HG02981 (cell line): Measurements from ENCODE around the gene ADCY3.
"Not testable (repeated sequence)": the region's sequence is repeated elsewhere in the genome, so short reads cannot be mapped to it uniquely, and the experiment has no call there.

Experiments
- ATAC-seq: cut with Tn5 transposase; IDR thresholded peaks from one replicate; pipeline ENCODE4 v1.9.1; 2021; ENCODE audit warnings: mild to moderate bottlenecking, moderate library complexity; ENCODE audit not compliant: unreplicated experiment

The ADCY3 gene

GRCh38 chr2:24852026-24852425, 68.0 kb downstream of the ADCY3 start:
- no peak for ATAC-seq

DNA sequence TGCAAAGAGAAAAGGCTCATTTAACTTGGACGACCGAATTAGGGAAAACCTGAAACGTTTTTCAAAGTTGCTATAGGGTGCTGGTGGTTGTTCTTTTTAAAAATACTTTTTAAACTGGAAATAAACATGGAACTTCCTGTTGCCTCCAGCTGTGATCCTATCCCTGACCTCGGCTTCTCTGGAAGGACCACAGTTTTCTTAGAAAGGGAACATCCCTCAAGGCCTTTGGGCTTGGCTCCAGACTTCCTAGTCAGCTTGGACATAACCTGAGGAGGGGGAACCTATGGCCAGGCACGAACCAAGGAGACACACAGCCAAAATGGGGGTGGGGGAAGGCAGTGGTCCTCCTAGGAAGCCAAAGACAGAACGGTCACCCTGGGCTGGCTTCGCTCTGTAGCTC, 69.1 kb downstream of the ADCY3 start:
- no peak for ATAC-seq

GRCh38 chr2:24845691-24846090, 74.3 kb downstream of the ADCY3 start:
- no peak for ATAC-seq

GRCh38 chr2:24844023-24844685, 75.9 kb downstream of the ADCY3 start:
- no peak for ATAC-seq

DNA sequence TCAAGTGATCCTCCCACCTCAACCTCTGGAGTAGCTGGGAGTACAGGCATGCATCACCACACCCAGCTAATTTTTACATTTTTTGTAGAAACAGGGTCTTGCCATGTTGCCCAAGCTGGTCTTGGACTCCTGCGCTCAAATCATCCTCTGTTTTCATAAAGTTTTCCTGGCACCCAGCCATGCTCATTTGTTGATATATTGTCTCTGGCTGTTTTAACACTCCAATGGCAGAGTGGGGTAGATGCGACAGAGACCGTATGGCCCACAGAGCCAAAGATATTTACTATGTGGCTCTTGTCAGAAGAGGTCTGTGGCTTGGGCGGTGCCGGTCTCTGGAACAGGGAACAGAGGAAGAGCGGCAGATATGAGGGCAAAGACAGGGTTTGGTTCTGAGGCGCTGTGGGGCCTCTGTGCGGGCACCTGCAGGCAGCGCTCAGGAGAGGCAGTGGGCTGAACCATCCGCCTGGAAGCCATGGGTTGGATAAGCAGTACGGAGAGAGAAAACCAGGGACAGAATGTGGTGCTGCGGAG, 76.6 kb downstream of the ADCY3 start:
- no peak for ATAC-seq

- no peak for ATAC-seq
Measured at GRCh38 chr2:24842081-24843050, 77.7 kb downstream of the ADCY3 start.

GRCh38 chr2:24840962-24841945, 78.8 kb downstream of the ADCY3 start:
- ATAC-seq = no peak

DNA sequence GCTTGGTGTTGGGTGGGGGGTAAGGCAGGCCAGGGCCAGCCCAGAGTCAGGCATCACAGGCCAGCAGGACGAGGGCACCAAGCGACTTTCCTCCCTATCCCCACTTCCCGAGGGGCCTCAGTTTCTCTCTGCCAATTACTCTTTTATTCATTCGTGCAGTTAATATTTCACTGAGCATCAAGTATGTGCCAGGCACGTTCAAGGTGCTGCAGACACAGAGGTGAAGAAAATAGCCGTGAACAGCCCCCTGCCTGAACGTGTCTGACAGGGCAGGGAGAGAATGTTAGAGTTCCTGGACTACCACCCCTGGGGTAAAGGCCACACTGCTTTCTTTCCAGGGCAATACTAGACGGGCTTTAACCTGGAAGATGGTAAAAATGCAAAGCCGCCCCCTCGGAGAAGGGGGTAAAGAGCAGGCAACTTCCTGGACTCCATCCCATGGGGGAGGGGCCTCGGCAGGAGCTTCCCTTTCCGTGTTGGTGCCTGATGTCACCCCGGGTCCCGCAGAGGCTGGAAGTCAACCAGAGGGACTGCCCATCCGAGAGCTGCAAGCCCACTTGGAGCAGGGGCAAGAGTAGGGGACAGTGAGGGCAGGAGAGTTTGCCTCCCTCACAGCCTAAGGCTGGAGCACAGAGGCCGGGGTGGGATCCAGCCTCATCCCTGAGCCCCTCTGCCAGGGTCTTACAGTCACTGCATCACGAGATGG, 79.7 kb downstream of the ADCY3 start:
- no peak for ATAC-seq

DNA sequence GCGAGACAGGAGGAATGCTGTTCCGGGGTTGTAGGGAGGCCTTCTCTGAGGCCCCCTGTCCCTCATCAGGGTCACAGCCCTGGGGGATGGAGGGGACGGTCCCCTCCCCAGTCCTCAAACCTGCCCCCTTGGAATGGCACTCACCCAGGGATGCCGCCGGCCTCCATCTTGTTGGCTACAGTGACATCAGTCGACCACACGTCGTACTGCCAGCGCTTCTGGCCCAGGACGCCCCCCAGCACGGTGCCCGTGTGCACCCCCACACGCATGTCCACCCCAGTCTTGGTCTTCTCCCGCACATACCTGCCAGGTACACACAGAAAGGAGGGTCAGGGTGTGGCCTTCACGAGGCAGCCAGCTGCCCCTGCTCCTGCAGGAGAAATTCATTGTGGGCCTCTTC, 80.3 kb downstream of the ADCY3 start:
- no peak for ATAC-seq

DNA sequence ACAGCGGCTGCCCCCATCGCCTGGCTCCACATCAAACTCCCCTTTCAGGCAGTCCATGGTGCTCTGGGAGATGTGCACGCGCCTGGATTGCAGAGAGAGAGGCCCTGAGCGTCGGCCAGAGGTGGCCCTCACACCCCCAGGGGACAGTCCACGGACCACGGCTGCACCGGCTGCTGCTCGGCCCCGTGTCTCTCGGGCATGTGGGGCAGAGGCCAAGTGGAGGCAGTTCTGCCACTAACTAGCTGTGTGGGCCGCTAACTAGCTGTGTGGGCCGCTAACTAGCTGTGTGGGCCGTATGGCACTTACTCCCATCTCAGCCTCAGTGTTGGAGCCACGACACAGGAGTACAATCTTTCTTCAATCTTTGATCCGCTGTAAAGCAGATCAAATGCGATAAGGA, 81.5 kb downstream of the ADCY3 start:
- no peak for ATAC-seq

DNA sequence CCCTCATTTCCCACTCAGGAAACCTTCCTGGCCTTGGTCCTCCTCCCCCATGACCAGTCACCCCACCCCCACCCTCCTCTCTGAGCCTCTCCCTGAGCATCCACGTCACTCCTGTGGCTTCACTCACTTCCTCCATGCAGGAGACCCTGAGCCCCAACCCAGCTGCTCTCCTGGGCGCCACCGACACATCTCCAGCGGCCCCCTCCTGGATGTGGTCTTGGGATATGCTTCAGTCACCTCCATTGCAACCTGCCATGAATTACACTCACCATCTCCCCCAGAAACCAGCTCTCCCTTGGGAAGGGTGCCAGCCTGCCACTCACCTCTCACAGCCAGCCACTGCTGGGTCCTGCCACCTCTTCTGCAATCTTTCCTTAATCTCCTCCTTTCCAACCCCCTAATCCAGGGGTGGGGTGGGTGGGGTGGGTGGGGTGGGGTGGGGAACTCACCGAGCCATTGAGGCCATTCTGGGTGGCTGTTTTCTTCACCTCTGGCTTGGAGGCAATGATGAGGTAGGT, 82.0 kb downstream of the ADCY3 start:
- ATAC-seq = no peak

GRCh38 chr2:24836706-24837105, 83.3 kb downstream of the ADCY3 start:
- no peak for ATAC-seq

GRCh38 chr2:24836206-24836605, 83.8 kb downstream of the ADCY3 start:
- ATAC-seq = no peak

DNA sequence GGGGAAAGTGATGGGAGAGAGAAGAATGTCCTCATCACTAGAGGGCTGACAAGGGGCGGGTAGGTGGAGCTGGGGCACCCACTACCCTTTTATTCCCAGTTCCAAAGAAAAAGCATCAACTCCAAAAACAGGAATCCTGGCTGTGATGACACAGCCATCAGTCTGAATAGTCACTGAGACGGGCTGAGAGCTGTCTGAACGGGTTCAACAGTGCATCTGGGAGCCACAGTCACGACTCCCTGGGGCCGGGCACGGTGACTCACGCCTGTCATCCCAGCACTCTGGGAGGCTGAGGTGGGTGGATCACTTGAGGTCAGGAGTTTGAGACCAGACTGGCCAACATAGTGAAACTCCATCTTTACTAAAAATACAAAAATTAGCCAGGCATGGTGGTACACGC, 84.6 kb downstream of the ADCY3 start:
- not testable (repeated sequence) for ATAC-seq

DNA sequence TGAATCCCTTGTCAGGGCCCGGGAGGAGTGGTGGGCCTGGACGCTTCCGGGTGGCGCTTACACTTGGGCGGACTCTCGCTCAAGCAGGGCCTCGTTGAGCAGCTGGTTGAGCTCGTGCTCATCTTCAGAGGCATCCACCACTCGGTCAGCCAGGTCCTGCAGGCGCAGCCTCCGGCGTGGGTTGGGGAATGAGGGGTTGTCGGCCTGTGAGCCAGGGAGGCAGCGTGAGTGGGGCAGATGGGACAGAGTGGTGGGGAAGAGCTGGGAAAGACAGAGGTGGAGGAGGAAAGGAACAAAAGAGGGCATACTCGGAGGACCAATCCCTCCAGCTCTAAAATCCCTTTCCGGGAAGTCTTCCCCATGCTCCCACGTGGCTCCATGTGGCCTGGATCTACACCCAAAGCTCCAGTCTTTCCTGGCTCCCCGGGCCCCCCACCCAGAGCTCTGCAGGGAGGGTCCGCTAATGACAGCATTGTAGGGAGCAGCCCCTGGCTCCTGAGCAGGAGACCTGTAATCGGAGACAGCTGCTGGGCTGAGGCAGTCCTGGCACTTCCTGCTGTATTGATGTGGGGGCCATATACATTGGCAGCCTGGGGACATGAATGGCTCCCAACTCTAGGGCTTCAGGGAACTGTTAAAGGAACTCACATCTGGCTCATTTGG, 85.2 kb downstream of the ADCY3 start:
- ATAC-seq = no peak

DNA sequence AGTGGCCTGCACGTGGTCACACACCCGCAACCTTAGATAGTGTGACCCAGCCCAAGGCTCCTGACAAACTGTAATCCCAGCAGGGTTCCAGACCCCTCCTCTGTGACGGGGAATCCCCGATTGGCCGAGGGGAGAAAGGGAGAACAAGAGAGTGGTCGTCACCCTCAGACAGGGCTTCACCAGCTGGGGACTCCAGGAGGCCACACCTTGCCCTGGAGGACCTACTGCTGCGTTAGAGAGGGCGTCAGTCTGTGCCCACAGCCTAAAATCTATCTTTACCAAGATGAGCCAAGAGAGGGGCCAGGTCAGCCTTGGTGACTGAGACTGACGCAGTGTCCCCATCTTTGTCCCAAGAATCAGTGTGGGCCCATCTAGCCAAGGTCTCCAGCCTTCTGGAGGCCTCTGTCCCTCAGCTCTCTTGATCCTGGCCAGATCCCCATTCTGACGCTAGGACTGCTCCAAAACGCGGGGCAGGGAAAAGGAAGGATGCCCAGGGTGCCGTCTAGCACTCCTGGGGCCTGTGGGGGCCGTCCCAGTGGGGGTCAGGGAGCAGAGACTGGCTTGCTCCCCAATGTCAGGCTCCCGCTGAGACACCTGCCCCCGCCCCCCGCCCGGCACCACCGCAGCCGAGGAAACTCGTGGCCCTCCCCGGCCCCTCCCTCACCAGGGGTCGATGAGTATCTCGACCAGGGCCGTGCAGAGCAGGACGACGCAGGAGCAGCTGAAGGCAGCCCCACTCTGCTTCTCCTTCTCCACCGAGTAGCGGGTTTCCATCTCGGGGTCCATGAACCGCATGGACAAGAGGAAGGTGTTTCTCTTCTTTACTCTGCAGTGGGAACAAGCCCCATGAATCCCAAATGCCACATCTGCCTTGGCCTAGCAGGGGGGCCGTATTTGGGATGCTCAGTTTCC, 86.0 kb downstream of the ADCY3 start:
- ATAC-seq = no peak

DNA sequence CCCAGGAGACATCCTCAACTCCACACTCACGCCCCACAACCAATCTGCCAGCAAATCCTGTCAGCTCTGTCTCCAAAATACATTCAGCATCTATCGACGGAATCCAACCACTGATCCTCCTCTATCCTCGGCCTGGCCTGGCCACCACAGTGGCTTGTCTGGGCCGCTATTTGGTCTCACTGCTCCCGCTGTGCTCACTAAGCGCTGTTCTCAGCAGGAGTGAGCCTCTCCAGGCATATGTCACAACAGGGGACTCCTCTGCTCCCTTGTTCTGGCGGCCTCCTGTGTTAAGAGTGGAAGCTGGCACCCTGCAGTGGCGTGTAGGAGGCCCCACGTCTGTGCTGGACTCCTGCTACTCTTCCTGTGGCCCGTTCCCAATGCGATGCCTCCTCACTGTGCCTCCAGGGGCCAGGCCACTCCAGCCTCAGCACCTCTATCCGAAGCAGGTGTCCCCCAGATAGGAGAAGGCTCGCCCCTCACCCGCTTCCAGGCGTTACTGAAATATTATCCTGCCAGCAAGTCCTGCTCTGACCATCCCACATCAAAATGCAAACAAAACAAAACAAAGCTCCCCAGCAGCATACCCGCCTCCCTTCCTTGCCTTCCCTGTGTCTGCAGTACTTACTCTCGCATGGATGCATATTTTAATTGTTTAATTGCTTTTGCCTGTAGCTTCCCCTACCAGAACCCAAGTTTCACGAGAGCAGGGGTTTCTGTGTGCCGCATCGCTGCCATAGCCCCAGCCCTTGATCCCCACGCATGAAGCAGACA, 86.9 kb downstream of the ADCY3 start:
- no peak for ATAC-seq

- ATAC-seq = no peak
Measured at GRCh38 chr2:24832521-24832920, 87.5 kb downstream of the ADCY3 start.
